ENCODE measurements around the gene MUC5B.

- TF ChIP-seq POLR2A (IDR thresholded peaks at IDR 0.05) = no peak
- no peak for TF ChIP-seq CTCF (IDR thresholded peaks at IDR 0.05)
Measured at GRCh38 chr11:1229471-1230120, 6.7 kb downstream of the MUC5B start.

Data from heart left ventricle (tissue), 13 donors.